G401.6 (cell line): ENCODE measurements around the gene SHLD1.
"Not testable (repeated sequence)": the region's sequence is repeated elsewhere in the genome, so short reads cannot be mapped to it uniquely, and the experiment has no call there.

Experiments used
- FAIRE-seq: peaks from 2 replicates; lab custom pipeline; 2012; peaks lifted over from hg19 to GRCh38; lab: Jason Lieb, UNC

SHLD1 gene

DNA sequence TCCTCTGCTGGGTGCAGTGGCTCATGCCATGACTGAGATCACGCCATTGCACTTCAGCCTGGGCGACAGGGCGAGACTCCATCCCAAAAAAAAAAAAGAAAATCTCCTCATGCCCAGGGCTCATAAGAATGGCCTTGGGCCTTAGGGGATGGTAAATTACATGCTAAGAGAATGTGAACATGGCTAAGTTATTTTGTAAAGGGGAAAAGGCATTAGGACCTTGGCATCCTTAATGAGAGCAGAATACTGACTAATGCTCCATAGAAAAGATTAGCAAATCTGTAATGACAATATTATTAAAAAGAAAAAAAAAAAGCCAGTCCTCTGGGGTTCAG, 12.6 kb upstream of the SHLD1 start:
- FAIRE-seq, result no peak

DNA sequence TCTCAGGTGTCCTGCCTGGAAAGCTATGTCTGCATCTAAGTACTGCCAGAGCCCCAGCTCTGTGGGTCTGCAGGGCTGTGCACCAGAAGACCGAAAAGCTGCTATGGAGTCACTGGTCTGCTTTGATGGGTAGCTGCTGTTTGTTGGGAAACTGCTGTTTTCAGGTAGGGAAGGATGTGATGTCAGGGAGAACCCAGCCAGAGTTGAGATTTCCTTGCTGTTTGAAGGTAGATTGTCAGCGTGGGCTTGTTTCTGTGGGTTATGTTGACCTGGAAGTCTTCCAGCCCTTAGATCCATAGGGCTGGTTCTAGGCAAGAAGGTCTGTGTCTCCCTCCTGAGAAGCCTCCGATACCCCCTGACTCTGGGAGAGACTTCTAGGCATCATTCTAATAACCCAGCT, 12.2 kb upstream of the SHLD1 start:
- FAIRE-seq, result no peak

DNA sequence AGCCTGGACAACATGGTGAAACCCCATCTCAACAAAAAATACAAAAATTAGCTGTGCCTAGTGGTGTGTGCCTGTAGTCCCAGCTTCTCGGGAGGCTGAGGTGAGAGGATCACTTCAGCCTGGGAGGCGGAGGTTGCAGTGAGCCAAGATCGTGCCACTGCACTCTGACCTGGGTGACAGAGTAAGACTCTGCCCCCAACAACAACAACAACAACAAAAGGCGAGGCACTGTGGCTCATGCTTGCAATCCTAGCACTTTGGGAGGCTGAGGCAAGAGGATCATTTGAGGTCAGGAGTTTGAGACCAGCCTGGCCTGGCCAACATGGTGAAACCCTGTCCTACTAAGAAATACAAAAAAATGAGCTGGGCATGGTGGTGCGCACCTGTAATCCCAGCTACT, 9.6 kb upstream of the SHLD1 start:
- not testable (repeated sequence) for FAIRE-seq

DNA sequence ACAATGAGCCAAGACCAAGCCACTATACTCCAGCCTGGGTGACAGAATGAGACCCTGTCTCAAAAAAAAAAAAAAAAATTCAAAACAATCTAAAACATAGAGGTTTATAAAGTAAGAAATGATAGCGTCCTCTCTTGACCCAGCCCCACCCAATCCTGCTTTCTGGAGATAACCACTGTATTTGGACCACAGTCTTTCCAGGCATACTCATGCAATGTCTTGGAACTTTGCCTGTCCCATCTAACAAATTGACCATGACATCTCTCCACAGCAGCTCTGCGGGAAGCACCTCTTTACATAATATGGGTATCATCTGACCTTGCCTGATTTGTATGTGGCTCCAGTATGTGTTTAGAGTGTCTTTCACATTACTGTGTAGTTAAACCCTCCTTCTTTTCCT, 9.1 kb upstream of the SHLD1 start:
- FAIRE-seq, result no peak

DNA sequence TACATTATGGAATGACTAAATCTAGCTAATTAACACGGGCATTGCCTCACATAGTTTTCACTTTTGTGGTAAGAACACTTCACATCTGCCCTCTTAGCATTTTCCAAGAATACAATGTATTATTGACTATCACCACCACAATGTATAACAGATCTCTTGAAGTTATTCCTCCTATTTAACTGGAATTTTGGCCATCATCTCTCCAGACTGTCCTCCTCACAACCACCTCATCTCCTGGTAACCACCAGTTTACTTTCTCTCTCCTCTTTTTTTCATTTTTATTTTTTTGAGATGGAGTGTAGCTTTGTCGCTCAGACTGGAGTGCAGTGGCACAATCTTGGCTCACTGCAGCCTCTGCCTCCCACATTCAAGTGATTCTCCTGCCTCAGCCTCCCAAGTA, 8.2 kb upstream of the SHLD1 start:
- FAIRE-seq, result no peak

DNA sequence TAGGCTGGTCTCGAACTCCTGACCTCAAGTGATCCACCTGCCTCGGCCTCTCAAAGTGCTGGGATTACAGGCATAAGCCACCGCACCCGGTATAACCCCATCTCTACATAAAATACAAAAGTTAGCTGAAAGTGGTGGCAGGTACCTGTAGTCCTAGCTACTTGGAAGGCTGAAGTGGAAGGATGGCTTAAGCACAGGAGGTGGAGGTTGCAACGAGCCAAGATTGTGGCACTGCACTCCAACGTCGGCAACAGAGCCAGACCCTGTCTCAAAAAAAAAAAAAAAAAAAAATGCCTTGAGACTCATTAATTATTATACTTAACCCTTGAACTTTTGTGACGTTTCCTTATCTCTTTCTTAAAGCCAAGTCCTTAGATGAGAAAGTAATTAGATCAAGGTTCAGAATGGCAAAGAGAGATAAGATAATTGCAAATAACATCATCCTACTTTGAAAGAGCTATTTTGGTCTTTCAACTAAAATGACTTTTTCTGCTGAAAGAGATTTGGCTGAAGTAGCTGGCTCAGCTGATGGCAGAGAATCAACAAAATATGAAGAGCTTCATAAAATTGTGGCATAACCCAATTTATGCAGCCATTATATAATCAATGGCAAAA, 4.7 kb upstream of the SHLD1 start:
- no peak for FAIRE-seq

DNA sequence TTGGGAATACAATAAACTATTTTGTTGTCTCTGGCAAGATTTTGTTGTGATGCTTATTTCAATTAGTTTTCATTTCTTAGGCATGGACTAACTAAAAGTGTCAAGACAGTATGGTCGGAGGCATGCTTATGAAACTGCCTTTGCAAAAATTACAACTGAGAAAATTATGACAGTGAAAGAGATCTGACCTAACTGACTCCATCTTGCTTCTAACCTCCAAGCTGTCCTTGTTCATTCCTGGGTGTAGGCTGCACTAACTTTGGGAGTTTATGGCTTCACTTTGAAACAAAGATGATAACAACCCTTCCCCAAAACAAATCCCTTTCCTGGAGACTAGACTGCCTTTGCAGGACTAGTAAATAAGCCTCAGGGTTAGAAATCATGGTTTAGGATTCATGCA, 4.1 kb upstream of the SHLD1 start:
- FAIRE-seq, result no peak

DNA sequence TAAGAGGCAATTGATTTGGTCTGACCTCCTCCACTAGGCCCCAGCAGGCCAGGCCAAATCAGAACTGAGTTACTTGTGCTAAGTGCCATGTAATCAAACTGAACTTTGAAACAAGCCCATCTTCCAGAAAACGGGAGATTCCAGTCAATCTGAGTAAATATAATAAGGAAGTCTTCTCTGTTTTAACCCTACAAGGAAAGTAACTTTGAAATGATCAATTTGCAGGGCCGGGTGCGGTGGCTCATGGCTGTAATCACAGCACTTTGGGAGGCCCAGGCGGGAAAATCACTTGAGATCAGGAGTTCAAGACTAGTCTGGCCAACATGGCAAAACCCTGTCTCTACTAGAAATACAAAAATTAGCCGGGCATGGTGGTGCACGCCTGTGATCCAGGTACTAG, 2.0 kb upstream of the SHLD1 start:
- no peak for FAIRE-seq

DNA sequence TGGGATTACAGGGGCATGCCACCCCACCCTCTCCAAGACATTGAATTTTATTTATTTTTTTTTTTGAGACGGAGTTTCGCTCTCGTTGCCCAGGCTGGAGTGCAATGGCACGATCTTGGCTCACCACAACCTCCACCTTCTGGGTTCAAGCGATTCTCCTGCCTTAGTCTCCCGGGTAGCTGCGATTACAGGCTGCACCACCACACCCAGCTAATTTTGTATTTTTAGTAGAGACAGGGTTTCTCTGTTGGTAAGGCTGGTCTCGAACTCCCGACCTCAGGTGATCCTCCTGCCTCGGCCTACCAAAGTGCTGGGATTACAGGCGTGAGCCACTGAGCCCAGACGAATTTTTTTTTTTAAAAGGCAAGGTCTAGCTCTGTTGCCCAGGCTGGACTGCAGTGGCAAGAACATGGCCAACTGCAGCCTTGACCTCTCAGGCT, 669 bp upstream of the SHLD1 start:
- not testable (repeated sequence) for FAIRE-seq

DNA sequence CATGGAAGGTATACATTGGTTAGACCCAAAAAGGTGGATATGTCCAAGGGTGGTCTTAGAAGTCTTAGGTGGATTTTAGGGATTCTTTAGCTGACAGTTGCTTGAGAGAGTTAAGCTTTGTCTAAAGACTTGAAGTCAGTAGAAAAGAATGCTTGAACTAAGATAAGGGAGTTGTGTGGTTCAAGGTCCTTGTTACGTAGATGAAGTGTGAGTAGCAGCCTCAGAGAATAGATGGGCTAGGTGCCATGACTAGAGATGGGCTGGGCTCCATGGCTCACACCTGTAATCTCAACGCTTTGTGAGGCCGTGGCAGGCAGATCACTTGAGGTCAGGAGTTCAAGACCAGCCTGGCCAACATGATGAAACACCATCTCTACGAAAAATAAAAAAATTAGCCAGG, 1.7 kb downstream of the SHLD1 start:
- FAIRE-seq, result no peak

DNA sequence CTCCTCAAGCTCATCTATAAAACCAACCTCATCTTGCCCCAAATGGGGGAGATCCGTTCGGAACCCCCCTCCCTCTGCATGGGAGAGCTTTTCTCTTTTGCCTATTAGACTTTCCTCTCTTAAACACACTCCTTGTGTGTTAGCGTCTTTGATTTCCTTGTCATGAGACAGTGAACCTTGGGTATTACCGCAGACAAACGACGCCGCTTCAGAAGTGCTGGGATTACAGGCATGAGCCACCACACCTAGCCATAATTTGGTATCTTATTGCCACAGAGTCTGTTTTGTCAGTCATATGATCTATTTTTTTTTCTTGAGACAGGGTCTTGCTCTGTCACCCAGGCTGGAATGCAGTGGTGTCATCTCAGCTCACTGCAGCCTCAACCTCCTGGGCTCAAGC, 3.6 kb downstream of the SHLD1 start:
- FAIRE-seq, result no peak

DNA sequence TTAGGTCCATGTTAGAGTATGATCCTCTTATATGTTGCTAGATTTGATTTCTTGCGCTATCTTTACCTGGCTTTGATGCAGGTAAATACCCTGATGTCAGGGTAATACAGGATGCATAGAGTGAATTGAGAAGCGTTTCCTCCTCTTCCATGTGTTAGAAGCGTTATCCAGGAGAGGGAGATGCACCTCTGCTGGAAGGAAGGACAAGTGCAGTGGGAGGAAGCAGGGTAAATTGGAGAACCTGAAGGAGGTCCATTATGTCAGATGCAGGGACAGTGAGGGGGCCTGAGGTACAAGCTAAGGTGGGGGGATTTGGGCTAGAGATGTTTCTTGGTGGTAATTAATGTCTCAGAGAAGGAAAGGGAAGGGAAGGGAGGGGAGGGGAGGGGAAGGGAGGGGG, 7.7 kb downstream of the SHLD1 start:
- FAIRE-seq, result no peak

DNA sequence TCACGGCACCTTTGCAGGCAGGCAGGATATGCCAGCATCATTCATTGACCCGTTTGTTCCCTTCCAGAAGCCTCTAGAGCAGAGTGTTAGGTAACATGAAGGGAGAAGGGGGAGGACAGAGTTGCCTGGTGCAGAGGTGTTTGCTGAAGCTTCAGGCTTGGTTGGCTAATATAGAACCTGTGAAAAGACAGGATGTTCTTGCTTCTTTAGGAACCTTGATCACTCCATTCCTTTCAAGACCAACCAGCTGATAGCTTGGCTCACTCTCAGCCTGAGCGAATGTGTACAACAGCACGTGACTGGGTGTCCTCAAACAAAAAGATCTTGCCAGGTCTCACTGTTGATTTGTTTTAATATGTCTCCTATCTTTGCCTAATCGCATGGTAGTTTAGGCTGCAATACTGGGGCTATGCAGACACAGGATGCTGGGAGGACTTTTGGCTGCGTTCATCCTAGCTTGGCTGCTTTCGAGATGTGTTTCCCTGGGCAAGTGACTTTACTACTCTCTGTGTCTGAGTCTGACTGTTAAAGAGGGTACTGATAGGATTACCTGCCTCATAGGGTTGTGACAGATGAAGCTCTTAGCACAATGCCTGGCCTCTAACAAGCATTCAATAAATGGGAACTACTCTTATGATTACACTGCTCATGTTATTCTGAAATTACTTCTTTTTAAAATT, 16.0 kb downstream of the SHLD1 start:
- no peak for FAIRE-seq

DNA sequence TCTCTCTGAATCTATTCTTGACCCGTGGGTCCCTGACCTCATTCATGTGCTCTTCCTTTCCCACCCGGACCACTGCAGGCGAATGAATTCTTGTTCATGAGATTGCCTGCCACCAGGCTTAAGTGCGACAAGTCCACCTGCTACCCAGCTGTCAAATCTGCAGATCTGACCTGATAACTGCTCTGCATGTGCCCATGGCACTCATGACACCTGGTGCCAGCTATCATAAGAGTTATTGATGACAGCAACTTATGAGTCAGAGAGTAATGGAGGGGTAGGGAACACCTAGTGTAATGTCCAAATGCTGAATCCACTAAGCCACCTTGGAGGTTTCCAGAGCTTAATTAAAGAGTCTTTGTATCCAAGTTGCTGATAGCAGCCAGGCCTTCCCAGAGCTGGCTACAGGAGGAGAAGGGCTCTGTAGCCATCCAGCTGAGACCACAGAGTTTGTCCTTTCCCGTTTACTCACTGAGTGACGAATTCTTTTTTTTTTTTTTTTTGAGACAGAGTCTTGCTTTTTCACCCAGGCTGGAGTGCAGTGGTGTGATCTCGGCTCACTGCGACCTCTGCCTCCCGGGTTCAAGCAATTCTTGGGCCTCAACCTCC, 17.4 kb downstream of the SHLD1 start:
- no peak for FAIRE-seq

DNA sequence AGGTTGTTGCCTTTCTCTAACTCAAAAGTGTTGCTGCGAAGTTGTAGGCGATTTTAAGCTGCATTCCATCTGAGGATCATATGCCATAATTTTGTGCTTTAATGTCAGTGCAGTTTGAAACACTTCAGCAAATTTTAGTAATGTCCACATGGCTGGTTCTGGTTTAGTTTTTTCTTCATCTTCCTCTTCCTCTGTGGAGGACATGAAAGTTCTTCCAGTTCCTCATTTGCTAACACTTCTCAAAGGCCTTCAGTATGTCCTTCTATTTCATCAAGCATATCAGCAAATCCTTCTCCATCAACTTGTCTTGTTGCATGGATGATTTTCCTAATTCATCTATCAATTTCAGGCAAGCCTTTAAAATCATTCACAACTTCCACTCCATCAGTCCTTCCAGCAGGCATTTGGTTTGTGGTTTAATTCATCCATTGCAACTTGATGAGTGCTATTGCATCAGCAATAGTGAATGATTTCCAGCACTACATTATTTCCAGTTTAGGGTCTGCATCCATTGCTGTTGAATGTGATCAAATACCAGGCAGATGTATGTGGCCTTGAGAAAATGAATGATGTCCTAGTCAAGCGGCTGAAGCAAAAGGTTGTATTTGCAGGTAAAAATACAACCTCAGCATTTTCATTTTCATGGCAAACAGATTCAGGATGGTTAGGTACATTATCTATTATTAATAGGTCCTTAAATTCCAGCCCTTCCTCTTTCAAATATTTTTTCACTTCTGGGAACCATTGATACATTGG, 20.2 kb downstream of the SHLD1 start:
- FAIRE-seq, result no peak

DNA sequence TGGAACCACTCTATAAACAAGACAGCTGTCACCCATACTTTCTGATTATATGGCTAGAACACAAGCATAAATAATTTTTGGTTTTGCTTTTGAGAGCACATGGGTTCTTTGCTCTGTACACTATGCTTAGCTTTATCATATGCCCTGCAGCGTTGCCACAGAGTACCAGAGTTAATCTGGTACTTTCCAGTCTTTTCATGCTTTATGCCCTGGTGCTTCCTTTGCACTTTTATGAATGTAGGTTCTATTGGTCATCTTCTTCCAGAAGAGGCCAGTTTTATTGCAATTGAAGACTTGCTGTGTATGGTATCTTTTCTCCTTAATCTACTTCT, 20.8 kb downstream of the SHLD1 start:
- FAIRE-seq, result no peak

DNA sequence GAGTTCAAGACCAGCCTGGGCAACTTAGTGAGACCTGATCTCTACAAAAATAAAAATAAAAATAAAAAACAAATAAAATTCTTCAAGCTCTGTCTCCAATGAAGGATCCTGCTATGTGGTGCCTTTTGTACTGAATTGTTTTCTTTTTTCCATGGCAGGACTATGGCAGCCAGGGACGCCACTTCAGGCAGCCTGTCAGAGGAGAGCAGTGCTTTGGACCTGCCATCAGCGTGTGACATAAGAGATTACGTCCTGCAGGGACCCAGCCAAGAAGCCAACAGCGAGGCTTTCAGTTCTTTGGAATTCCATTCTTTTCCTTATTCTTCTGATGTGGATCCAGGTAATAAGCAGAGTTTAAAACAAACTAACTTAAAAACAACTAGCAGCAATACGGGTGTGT, 22.5 kb downstream of the SHLD1 start:
- FAIRE-seq, result no peak

DNA sequence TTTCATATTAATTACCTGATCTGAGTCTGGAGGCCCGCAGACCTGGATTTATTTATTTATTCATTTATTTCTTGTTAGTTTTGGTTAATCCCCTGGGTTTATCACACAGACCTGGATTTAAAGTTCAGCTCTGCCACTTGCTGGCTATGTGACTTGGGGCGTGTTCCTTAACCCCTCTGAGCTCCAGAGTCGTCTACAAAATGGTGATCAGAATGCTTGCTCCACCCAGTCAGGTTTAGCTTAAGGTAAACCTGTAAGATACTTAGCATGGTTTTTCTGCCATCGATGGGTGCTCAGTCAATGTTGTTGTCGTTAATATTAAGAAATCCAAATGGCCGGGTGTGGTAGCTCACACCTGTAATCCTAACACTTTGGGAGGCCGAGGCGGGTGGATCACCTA, 23.4 kb downstream of the SHLD1 start:
- no peak for FAIRE-seq

DNA sequence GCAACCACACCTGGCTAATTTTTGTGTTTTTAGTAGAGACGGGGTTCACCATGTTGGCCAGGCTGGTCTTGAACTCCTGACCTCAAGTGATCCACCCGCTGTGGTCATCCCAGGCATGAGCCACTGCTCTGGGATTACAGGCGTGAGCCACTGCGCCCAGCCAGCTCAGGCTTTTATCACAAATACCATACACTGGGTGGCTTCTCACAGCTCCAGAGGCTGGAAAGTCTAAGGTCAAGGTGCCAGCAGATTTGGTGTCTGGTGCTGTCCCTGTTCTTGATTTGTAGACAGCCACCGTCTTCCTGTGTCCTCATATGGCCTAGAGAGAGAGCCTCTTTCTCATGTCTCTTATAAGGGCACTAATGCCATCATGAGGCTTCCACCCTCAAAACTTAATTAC, 25.9 kb downstream of the SHLD1 start:
- FAIRE-seq, result no peak

DNA sequence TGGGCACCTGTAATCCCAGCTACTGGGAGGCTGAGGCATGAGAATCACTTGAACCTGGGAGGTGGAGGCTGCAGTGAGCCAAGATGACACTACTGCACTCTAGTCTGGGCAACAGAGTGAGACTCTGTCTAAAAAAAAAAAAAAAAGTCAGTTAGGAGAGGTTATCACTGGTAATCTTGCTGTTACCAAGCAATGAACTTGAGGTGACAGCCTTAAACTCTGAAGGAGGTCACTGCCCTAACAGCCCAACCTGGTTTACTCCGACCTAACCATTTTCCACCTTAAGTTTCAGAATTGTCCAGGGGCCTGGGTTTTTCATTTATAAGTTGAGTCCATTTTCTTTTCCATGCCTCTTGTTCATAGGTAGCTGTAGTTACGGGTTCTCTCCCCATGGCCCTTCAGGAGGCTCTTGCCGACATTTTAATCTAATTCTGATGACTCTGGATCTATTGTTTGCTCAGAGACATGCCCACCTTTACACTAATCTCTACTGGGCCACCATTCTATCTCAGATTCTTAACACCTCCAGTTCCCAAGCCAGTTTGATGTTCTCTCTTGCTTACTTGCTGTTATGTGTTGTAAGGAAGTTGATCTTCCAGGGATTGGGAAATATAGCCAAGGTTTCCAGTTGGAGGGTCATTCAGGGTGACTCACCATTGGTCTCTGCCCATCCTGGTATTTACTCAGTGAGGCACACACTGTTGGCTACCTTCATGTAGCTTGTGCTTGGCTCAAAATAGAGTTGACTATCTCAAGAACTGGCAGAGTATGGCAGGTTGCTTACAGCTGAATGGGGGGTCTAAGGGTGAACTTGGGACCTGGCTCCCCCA, 29.1 kb downstream of the SHLD1 start:
- FAIRE-seq, result no peak

DNA sequence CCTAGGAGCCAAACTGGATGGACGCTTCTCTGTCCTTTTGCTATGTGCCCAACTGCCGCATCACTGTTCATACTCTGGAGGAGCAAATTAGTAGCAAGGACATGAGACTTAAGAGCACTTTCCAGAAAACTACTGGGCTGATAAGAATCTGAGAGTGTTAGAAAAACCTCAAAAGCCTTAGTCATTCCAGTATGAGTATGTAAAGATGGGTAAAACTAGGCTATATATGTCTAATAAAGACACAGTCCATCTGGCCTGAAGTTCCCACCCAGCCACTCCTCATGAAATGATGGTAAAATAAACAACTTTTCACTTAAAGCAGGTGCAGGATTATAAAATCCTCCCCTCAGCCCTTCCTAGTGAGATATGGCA, 30.6 kb downstream of the SHLD1 start:
- FAIRE-seq, result no peak

DNA sequence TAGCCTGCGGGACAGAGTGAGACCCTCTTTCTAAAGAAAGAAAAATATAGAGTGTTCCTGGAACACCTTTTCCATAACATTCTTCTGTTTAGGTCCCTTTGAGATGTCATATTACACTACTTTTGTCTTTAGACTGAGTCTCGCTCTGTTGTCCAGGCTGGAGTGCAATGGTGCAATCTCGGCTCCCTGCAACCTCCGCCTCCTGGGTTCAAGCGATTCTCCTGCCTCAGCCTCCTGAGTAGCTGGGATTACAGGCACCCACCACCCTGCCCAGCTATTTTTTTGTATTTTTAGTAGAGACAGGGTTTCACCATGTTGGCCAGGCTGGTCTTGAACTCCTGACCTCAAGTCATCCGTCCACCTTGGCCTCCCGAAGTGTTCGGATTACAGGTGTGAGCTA, 31.2 kb downstream of the SHLD1 start:
- FAIRE-seq, result not testable (repeated sequence)
